Tibial nerve (tissue), 4 donors: Measurements from ENCODE around the gene TBX5. TPM values are rescaled to one million over a fixed set of nuclear protein-coding genes. Genes with fewer than 3 reads are reported as not detected.

Source experiments
- DNase-seq, 2 donors: peaks; one replicate each; pipeline ENCODE4 v3.0.0-alpha.2; 2019; ENCODE audit warnings: low spot score in 2 of 2
- H3K27ac ChIP-seq, 4 donors: fragments of 200-600 bp; sonication (generic) in 3 of 4; one replicate each; pipeline ENCODE4 v1.5.1; 2017 to 2019; ENCODE audit warnings: mild to moderate bottlenecking in 1 of 4
- H3K27me3 ChIP-seq, 2 donors: fragments of 200-600 bp; sonication (generic) in 1 of 2; one replicate each; pipeline versions ENCODE4 v1.5.1 to v1.6.0; 2017 to 2019
- H3K36me3 ChIP-seq, 3 donors: fragments of 200-600 bp; sonication (generic); one replicate each; pipeline ENCODE4 v1.5.1; 2018 to 2019
- H3K4me1 ChIP-seq, 4 donors: fragments of 200-600 bp; sonication (generic) in 3 of 4; one replicate each; pipeline ENCODE4 v1.5.1; 2017 to 2019
- H3K4me3 ChIP-seq, 4 donors: fragments of 200-600 bp; sonication (generic) in 3 of 4; one replicate each; pipeline ENCODE4 v1.5.1; 2017 to 2019; ENCODE audit warnings: mild to moderate bottlenecking in 1 of 4, moderate library complexity in 1 of 4
- H3K9me3 ChIP-seq, 4 donors: fragments of 200-600 bp; sonication (generic) in 3 of 4; one replicate each; pipeline ENCODE4 v1.5.1; 2017 to 2019
- CTCF ChIP-seq, 5 experiments: fragments of 200-600 bp in 3 of 5; fragments of 450-650 bp in 2 of 5; sonication (generic) in 3 of 5; IDR thresholded peaks; one replicate each; pipeline ENCODE4 v1.5.1; 2016 to 2019; ENCODE audit warnings: antibody characterized with exemption in 5 of 5, mild to moderate bottlenecking in 3 of 5, moderate library complexity in 2 of 5
- EP300 ChIP-seq, 2 donors: sonication (generic); formaldehyde crosslinking; IDR thresholded peaks; one replicate each; pipeline ENCODE4 v1.6.1; 2017; ENCODE audit warnings: antibody characterized with exemption in 2 of 2, mild to moderate bottlenecking in 1 of 2
- POLR2A ChIP-seq, 2 donors: fragments of 450-650 bp; IDR thresholded peaks; one replicate each; pipeline ENCODE4 v1.6.1; 2017; ENCODE audit warnings: antibody characterized with exemption in 2 of 2, mild to moderate bottlenecking in 2 of 2, moderate library complexity in 2 of 2
- WGBS, 2 donors: methylation state at CpG; one replicate each; pipeline ENCODE4 v1.1.5; 2018; 5-methylcytosine and 5-hydroxymethylcytosine counted together
- total RNA-seq, 4 donors: library from RNA; depleted of rRNA; stranded (reverse); fragments of >200 nt; gene quantifications; one replicate each; pipeline ENCODE4 v1.1.0, GENCODE V29; 2016

Gene TBX5
- total RNA-seq, 4 donors from 2014 or later, result not detected

DNA sequence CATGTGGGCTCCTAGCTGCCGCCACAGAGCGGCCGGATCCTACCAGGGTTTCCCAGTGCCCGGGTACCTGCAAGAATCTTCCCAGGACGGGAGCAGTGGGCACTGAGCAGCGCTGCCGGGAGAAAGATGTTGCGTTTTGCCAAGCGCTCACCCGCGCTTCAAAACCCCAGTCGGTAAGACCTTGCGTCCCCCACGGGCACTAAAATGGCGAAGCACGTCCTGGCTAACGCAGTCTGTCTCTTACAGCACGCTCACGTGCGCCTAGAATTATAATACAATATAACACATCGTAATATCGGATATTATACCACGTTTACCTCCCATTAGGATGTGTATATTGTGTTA, 35.1 kb upstream of the TBX5 start:
- H3K36me3 ChIP-seq, result no peaks in the 10 kb centered on the region
- DNase-seq, result no peak
- H3K27ac ChIP-seq, result no peak overlapping the region
- H3K4me3 ChIP-seq, result no peak overlapping the region
- 3 to 4% methylated on average over 17 to 23 of the region's 23 CpGs for WGBS, 2 donors
- H3K27me3 ChIP-seq, result peaks cover 0 to 82% of the 10 kb centered on the region in 2 donors
- H3K9me3 ChIP-seq, result peaks cover 0 to 10% (median 0%) of the 10 kb centered on the region in 4 donors
- H3K4me1 ChIP-seq, result peaks cover 0 to 12% (median 0%) of the 10 kb centered on the region in 4 donors
- TF ChIP-seq POLR2A (IDR thresholded peaks at IDR 0.05) (no peak), CTCF (IDR thresholded peaks at IDR 0.05) (no peak), EP300 (IDR thresholded peaks at IDR 0.05) (no peak)

- no peak overlapping the region for H3K27ac ChIP-seq
- TF ChIP-seq CTCF (IDR thresholded peaks at IDR 0.05) (no peak), POLR2A (IDR thresholded peaks at IDR 0.05) (no peak), EP300 (IDR thresholded peaks at IDR 0.05) (no peak)
- peaks cover 0 to 76% of the 10 kb centered on the region in 2 donors for H3K27me3 ChIP-seq
- H3K36me3 ChIP-seq, result no peaks in the 10 kb centered on the region
- H3K4me1 ChIP-seq, result peaks cover 0 to 12% (median 0%) of the 10 kb centered on the region in 4 donors
- H3K4me3 ChIP-seq, result no peak overlapping the region
- no peak for DNase-seq
- WGBS, 2 donors, result 1 to 2% methylated on average over 51 to 53 of the region's 54 CpGs
- H3K9me3 ChIP-seq, result peaks cover 0 to 11% (median 0%) of the 10 kb centered on the region in 4 donors
Measured at GRCh38 chr12:114440270-114441038, 34.5 kb upstream of the TBX5 start.

DNA sequence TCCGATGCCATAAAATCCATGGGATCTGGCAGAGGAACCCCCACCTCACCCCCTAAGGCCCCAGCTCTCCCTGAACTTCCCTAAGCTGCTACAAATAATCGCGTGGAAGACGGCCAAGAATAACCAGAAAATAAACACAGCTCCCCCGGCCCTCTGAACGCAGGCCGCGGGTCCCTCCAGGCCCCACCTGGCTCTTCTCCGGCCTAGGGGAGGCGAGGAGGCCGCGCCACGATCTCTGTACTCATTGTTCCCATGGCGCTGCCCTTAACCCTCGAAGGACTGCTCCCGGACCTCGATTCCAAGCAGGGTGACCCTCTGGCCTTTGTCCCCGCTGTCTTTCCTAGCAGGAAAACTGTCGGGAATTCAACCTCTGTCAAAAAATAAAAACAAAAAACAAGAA, 33.9 kb upstream of the TBX5 start:
- 2% methylated on average over 19 of the region's 19 CpGs for WGBS, 2 donors
- Histone ChIP-seq H3K36me3 (no peaks in the 10 kb centered on the region), H3K27ac (no peak overlapping the region), H3K4me1 (peaks cover 0 to 12% (median 0%) of the 10 kb centered on the region in 4 donors), H3K4me3 (no peak overlapping the region), H3K27me3 (peaks cover 0 to 70% of the 10 kb centered on the region in 2 donors), H3K9me3 (peaks cover 0 to 11% (median 0%) of the 10 kb centered on the region in 4 donors)
- TF ChIP-seq POLR2A (IDR thresholded peaks at IDR 0.05), result no peak
- TF ChIP-seq EP300 (IDR thresholded peaks at IDR 0.05), result no peak
- TF ChIP-seq CTCF (IDR thresholded peaks at IDR 0.05), result no peak
- DNase-seq, result no peak

DNA sequence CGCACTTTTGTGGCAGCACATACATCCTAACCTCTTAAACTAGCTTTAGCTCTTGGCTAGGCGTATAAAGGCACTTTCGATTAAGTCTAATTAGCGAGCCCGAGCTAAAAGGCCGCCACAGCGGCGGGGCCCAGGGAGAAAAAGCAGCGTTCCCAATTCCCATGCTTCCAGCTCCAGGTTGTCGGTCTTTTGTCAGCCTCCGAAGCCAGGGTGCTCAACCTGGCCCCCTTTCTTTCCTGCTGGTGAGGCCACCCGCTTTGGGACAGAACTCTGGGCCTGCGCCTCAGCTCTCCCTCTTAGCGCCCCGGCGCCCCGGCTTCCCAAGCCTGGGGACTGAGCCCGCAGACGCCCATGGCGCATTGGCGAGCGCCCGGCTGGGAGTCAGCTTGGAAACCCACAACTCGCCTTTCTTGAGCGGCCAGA, 33.3 kb upstream of the TBX5 start:
- 1 to 3% methylated on average over 25 of the region's 25 CpGs for WGBS, 2 donors
- H3K9me3 ChIP-seq, result peaks cover 0 to 11% (median 0%) of the 10 kb centered on the region in 4 donors
- peaks cover 0 to 64% of the 10 kb centered on the region in 2 donors for H3K27me3 ChIP-seq
- H3K36me3 ChIP-seq, result no peaks in the 10 kb centered on the region
- no peak for DNase-seq
- no peak overlapping the region for H3K4me3 ChIP-seq
- H3K27ac ChIP-seq, result no peak overlapping the region
- peaks cover 0 to 12% (median 0%) of the 10 kb centered on the region in 4 donors for H3K4me1 ChIP-seq
- TF ChIP-seq POLR2A (IDR thresholded peaks at IDR 0.05) (no peak), CTCF (IDR thresholded peaks at IDR 0.05) (no peak), EP300 (IDR thresholded peaks at IDR 0.05) (no peak)

GRCh38 chr12:114438635-114439256, 32.8 kb upstream of the TBX5 start:
- Histone ChIP-seq H3K27ac (no peak overlapping the region), H3K36me3 (no peaks in the 10 kb centered on the region), H3K4me1 (peaks cover 0 to 6% (median 0%) of the 10 kb centered on the region in 4 donors), H3K27me3 (peaks cover 0 to 59% of the 10 kb centered on the region in 2 donors), H3K9me3 (peaks cover 0 to 11% (median 0%) of the 10 kb centered on the region in 4 donors), H3K4me3 (no peak overlapping the region)
- TF ChIP-seq EP300 (IDR thresholded peaks at IDR 0.05) (no peak), POLR2A (IDR thresholded peaks at IDR 0.05) (no peak), CTCF (IDR thresholded peaks at IDR 0.05) (no peak)
- 4% methylated on average over 8 of the region's 8 CpGs for WGBS, 2 donors
- no peak for DNase-seq
